Measurements from ENCODE around the gene AVPR1A.

DNA sequence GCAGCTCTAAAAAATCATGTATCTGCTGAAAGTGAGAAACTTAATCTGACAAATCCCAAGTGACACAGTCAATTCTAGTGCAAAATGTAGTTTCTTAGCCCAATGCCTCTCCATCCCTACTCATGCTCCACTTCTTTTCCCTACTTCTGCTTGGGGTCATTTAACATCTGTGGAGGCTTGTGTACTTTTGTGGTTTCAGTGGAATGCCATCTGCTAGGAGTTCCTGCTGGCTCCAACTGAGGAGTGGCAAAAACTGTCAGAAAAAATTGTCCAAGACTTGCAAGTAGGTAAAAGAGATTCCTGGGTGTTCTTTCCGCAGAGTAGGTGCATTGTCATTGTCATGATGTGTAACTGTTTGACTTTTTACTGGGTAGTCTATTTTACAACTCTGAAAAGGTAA is 12.5 kb upstream of the AVPR1A start:
- TF ChIP-seq, protein P1, sequence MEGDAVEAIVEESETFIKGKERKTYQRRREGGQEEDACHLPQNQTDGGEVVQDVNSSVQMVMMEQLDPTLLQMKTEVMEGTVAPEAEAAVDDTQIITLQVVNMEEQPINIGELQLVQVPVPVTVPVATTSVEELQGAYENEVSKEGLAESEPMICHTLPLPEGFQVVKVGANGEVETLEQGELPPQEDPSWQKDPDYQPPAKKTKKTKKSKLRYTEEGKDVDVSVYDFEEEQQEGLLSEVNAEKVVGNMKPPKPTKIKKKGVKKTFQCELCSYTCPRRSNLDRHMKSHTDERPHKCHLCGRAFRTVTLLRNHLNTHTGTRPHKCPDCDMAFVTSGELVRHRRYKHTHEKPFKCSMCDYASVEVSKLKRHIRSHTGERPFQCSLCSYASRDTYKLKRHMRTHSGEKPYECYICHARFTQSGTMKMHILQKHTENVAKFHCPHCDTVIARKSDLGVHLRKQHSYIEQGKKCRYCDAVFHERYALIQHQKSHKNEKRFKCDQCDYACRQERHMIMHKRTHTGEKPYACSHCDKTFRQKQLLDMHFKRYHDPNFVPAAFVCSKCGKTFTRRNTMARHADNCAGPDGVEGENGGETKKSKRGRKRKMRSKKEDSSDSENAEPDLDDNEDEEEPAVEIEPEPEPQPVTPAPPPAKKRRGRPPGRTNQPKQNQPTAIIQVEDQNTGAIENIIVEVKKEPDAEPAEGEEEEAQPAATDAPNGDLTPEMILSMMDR (IDR thresholded peaks at IDR 0.05; ENCODE audit: insufficient read depth, low read depth, low read length) = no peak
- TF ChIP-seq EZH2 (IDR thresholded peaks at IDR 0.05; ENCODE audit: insufficient read depth, low read length) = no peak

Data from astrocyte (in vitro differentiated cells and primary cell).